DND-41 (cell line): Measurements from ENCODE around the gene MYDGF.
"Not testable (repeated sequence)": the region's sequence is repeated elsewhere in the genome, so short reads cannot be mapped to it uniquely, and the experiment has no call there.

ENCODE experiments used
- ATAC-seq: fragments of 200-7000 bp; cut with Tn5 transposase; 3 replicates; pipeline ENCODE4 v1.9.1; 2021; ENCODE audit warnings: low read depth; ENCODE audit not compliant: insufficient read depth
- DNase-seq: peaks from one replicate; pipeline ENCODE4 v3.0.0-alpha.2; 2020
- H2AFZ ChIP-seq: 2 replicates; pipeline ENCODE4 v1.6.0; 2012; ENCODE audit warnings: low read depth, low read length
- H3K27ac ChIP-seq: 2 replicates; pipeline ENCODE4 v1.5.1; 2012; ENCODE audit warnings: low read length, inconsistent platforms
- H3K27me3 ChIP-seq: fragments of 200-600 bp; sonication (generic); 2 replicates; pipeline ENCODE4 v1.6.0; 2012; ENCODE audit warnings: low read length, mild to moderate bottlenecking, inconsistent platforms; ENCODE audit not compliant: insufficient read depth, poor library complexity
- H3K36me3 ChIP-seq: 2 replicates; pipeline ENCODE4 v1.5.1; 2012; ENCODE audit warnings: low read length, inconsistent platforms; ENCODE audit not compliant: insufficient read depth
- H3K4me1 ChIP-seq: 2 replicates; pipeline ENCODE4 v1.5.1; 2012; ENCODE audit warnings: mild to moderate bottlenecking, low read length; ENCODE audit not compliant: insufficient read depth
- H3K4me2 ChIP-seq: 2 replicates; pipeline ENCODE4 v1.6.0; 2012; ENCODE audit warnings: mild to moderate bottlenecking, moderate library complexity, low read length, inconsistent platforms; ENCODE audit not compliant: insufficient read depth
- H3K4me3 ChIP-seq, 2 experiments: fragments of 200-600 bp in 1 of 2; shearing (Covaris generic) in 1 of 2; 2 replicates each; pipeline ENCODE4 v1.5.1; 2012 to 2016; ENCODE audit warnings: inconsistent platforms in 2 of 2, low read length in 2 of 2, mild to moderate bottlenecking in 2 of 2, low read depth in 1 of 2, moderate library complexity in 1 of 2
- H3K79me2 ChIP-seq: 2 replicates; pipeline ENCODE4 v1.6.0; 2012; ENCODE audit warnings: low read length, inconsistent platforms; ENCODE audit not compliant: insufficient read depth
- H3K9ac ChIP-seq: 2 replicates; pipeline ENCODE4 v1.6.0; 2012; ENCODE audit warnings: low read depth, mild to moderate bottlenecking, inconsistent platforms, low read length, moderate library complexity
- H3K9me3 ChIP-seq: 2 replicates; pipeline ENCODE4 v1.5.1; 2012; ENCODE audit warnings: low read length, moderate library complexity, mild to moderate bottlenecking, inconsistent platforms; ENCODE audit not compliant: insufficient read depth, severe bottlenecking
- H4K20me1 ChIP-seq: 2 replicates; pipeline ENCODE4 v1.6.0; 2012; ENCODE audit warnings: low read length; ENCODE audit not compliant: insufficient read depth
- EZH2 ChIP-seq: IDR thresholded peaks from 3 replicates; pipeline ENCODE4 v1.6.1; 2012; ENCODE audit warnings: borderline replicate concordance, low read depth, mild to moderate bottlenecking, moderate library complexity, low read length, inconsistent platforms; ENCODE audit not compliant: severe bottlenecking
- TF ChIP-seq, protein P1 (sequence below): IDR thresholded peaks from 2 replicates; pipeline ENCODE4 v1.5.1; 2012; ENCODE audit warnings: borderline replicate concordance, low read length, moderate library complexity, mild to moderate bottlenecking; ENCODE audit not compliant: poor library complexity, severe bottlenecking; ENCODE audit errors: extremely low read depth

MYDGF gene

GRCh38 chr19:4717191-4717965, 47.2 kb upstream of the MYDGF start:
- Histone ChIP-seq H3K4me1 (peaks cover 23% of the 10 kb centered on the region), H3K27me3 (no peaks in the 10 kb centered on the region), H3K4me3 (no peak overlapping the region), H2AFZ (no peak overlapping the region), H3K27ac (no peak overlapping the region), H3K9me3 (no peaks in the 10 kb centered on the region), H3K4me2 (no peak overlapping the region), H3K36me3 (peaks cover 90% of the 10 kb centered on the region), H3K79me2 (peaks cover 27% of the 10 kb centered on the region), H3K9ac (no peak overlapping the region), H4K20me1 (peaks cover 33% of the 10 kb centered on the region)
- DNase-seq (no peak), ATAC-seq (no peak)
- no peak for TF ChIP-seq EZH2

DNA sequence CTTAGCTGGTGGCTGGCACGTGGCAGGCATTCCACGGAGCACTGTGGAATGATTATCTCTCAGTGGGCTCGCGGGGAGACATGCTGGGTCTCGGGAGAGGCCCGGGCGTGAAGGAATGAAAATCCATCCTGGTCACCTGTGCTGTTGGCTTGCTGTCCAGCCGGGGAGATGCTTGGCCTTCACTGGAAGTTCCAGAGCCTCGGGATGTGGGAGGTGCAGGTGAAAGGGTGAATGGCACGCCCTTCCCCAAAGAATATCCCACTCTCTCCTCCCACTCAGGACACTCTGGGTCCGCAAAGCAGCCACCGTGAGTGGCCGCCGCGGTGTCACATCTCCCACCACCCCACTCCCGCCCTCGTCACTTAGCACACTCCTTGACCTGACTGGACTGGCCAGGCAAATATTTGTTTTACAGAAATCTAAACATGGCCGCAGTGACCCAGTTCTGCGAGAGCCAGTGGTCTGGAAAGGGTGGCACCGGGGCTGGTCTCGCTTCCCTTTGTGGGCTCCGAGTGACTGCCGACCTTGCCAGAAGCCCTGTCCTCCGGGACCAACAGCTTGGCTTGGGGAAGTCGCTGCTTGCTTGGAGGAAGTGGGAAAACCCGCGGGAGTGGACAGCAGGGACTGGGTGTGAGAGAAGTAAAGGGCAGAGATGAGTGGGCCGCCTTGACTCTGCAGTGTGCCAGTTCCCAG, 45.5 kb upstream of the MYDGF start:
- Histone ChIP-seq H3K4me1 (peaks cover 6% of the 10 kb centered on the region), H2AFZ (no peak overlapping the region), H3K4me2 (no peak overlapping the region), H3K36me3 (peaks cover 91% of the 10 kb centered on the region), H3K27ac (no peak overlapping the region), H3K9ac (no peak overlapping the region), H3K4me3 (no peak overlapping the region), H3K27me3 (no peaks in the 10 kb centered on the region), H4K20me1 (peaks cover 22% of the 10 kb centered on the region), H3K79me2 (peaks cover 10% of the 10 kb centered on the region), H3K9me3 (no peaks in the 10 kb centered on the region)
- no peak for DNase-seq
- ATAC-seq, result no peak
- TF ChIP-seq, protein P1, sequence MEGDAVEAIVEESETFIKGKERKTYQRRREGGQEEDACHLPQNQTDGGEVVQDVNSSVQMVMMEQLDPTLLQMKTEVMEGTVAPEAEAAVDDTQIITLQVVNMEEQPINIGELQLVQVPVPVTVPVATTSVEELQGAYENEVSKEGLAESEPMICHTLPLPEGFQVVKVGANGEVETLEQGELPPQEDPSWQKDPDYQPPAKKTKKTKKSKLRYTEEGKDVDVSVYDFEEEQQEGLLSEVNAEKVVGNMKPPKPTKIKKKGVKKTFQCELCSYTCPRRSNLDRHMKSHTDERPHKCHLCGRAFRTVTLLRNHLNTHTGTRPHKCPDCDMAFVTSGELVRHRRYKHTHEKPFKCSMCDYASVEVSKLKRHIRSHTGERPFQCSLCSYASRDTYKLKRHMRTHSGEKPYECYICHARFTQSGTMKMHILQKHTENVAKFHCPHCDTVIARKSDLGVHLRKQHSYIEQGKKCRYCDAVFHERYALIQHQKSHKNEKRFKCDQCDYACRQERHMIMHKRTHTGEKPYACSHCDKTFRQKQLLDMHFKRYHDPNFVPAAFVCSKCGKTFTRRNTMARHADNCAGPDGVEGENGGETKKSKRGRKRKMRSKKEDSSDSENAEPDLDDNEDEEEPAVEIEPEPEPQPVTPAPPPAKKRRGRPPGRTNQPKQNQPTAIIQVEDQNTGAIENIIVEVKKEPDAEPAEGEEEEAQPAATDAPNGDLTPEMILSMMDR, result no peak
- TF ChIP-seq EZH2, result no peak

DNA sequence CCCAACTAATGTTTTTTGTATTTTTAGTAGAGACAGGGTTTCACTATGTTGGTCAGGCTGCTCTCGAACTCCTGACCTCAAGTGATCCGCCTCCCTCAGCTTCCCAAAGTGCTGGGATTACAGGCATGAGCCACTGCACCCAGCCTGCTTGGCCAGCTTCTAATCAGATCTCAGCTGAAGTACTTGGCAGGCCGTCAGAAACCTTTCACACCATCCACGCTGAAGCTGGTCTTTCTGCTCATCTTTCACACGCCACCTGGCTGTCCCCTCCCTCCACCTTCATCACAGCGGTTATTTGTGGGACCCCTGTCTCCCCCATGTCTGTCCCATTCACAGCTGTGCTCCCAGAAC, 45.0 kb upstream of the MYDGF start:
- H3K9me3 ChIP-seq, H3K9ac ChIP-seq, DNase-seq, H3K27me3 ChIP-seq, H3K79me2 ChIP-seq, H2AFZ ChIP-seq, H3K4me2 ChIP-seq, H3K4me1 ChIP-seq, H3K4me3 ChIP-seq, H3K27ac ChIP-seq, ATAC-seq: not testable (repeated sequence)
- H3K36me3 ChIP-seq, result peaks cover 91% of the 10 kb centered on the region
- H4K20me1 ChIP-seq, result peaks cover 17% of the 10 kb centered on the region

GRCh38 chr19:4714016-4714415, 43.9 kb upstream of the MYDGF start:
- no peak overlapping the region for H3K27ac ChIP-seq
- H3K4me3 ChIP-seq, result no peak overlapping the region
- 0 out of 2 replicates have a peak, but pooled peaks cover 2% of the 10 kb centered on the region for H3K79me2 ChIP-seq
- DNase-seq (no peak), ATAC-seq (no peak)
- peaks cover 15% of the 10 kb centered on the region for H4K20me1 ChIP-seq
- TF ChIP-seq, protein P1, result no peak
- TF ChIP-seq EZH2, result no peak
- no peak overlapping the region for H2AFZ ChIP-seq
- no peak overlapping the region for H3K9ac ChIP-seq
- H3K27me3 ChIP-seq, result no peaks in the 10 kb centered on the region
- peaks cover 91% of the 10 kb centered on the region for H3K36me3 ChIP-seq
- no peaks in the 10 kb centered on the region for H3K4me1 ChIP-seq
- no peak overlapping the region for H3K4me2 ChIP-seq
- no peaks in the 10 kb centered on the region for H3K9me3 ChIP-seq
